IMR-90 (cell line): ENCODE data around the gene THYN1. TPM values are rescaled to one million over a fixed set of nuclear protein-coding genes. Genes with fewer than 3 reads are reported as not detected.
A peak's percentile ranks its signal among the peaks of the same experiment; 100 is the strongest.

Experiments
- ATAC-seq: fragments of 200-7000 bp; cut with Tn5 transposase; 2 replicates; pipeline ENCODE4 v1.9.1; 2020; ENCODE audit warnings: low read depth, mild to moderate bottlenecking, moderate library complexity
- BruUV-seq: library from RNA; stranded (reverse); fragments of 400-500 nt; replicated peaks from 2 replicates; lab custom pipeline; 2021; lab: Mats Ljungman, UMichigan
- CTCF ChIA-PET: fragments of 300-600 bp; formaldehyde crosslinking; extraction: SDS; loops from one replicate; lab custom pipeline; 2021; ENCODE audit warnings: antibody characterized with exemption; lab: Yijun Ruan, JAX
- POLR2A ChIA-PET: fragments of 300-600 bp; sonication (Branson Sonifier 250); formaldehyde crosslinking; loops from one replicate; lab custom pipeline; 2022; ENCODE audit warnings: antibody characterized with exemption; ENCODE audit not compliant: unreplicated experiment; lab: Charles Lee
- DNase-seq: peaks from one replicate; pipeline ENCODE4 v3.0.0; 2013
- H2AFZ ChIP-seq: replicated peaks from 2 replicates; pipeline ENCODE3; 2013; ENCODE audit warnings: low read length, mild to moderate bottlenecking; ENCODE audit not compliant: poor library complexity
- H2AK5ac ChIP-seq: 2 replicates; pipeline ENCODE4 v1.6.1; 2013; ENCODE audit warnings: low read depth, low read length, inconsistent platforms
- H2AK9ac ChIP-seq: replicated peaks from 2 replicates; pipeline ENCODE3; 2013; ENCODE audit warnings: mild to moderate bottlenecking, low read depth, low read length, moderate library complexity; ENCODE audit not compliant: poor library complexity
- H2BK120ac ChIP-seq: 2 replicates; pipeline ENCODE4 v1.6.1; 2013; ENCODE audit warnings: low read depth, low read length, inconsistent platforms
- H2BK15ac ChIP-seq: 3 replicates; pipeline ENCODE4 v1.6.1; 2013; ENCODE audit warnings: low read depth, low read length, inconsistent platforms
- H2BK20ac ChIP-seq: 2 replicates; pipeline ENCODE4 v1.6.1; 2013; ENCODE audit warnings: low read depth, mild to moderate bottlenecking, inconsistent platforms, low read length, moderate library complexity
- H2BK5ac ChIP-seq: 2 replicates; pipeline ENCODE4 v1.6.1; 2013; ENCODE audit warnings: mild to moderate bottlenecking, low read depth, low read length, inconsistent platforms; ENCODE audit not compliant: poor library complexity, severe bottlenecking
- H3K14ac ChIP-seq: replicated peaks from 2 replicates; pipeline ENCODE4 v1.6.1; 2013; ENCODE audit warnings: low read depth, low read length, inconsistent platforms
- H3K18ac ChIP-seq: 2 replicates; pipeline ENCODE4 v1.6.1; 2013; ENCODE audit warnings: low read depth, low read length, control low read depth
- H3K23ac ChIP-seq: 2 replicates; pipeline ENCODE4 v1.6.1; 2013; ENCODE audit warnings: low read depth, low read length, inconsistent platforms
- H3K27ac ChIP-seq: 2 replicates; pipeline ENCODE4 v1.5.1; 2013; ENCODE audit warnings: mild to moderate bottlenecking, control low read depth, low read length; ENCODE audit not compliant: insufficient read depth
- H3K27me3 ChIP-seq: 2 replicates; pipeline ENCODE4 v1.6.1; 2013; ENCODE audit warnings: low read length; ENCODE audit not compliant: control insufficient read depth, insufficient read depth
- H3K36me3 ChIP-seq: 2 replicates; pipeline ENCODE4 v1.6.1; 2013; ENCODE audit warnings: low read length, mixed read lengths; ENCODE audit not compliant: control insufficient read depth, insufficient read depth
- H3K4ac ChIP-seq: 2 replicates; pipeline ENCODE4 v1.6.1; 2013; ENCODE audit warnings: low read depth, low read length, inconsistent platforms
- H3K4me1 ChIP-seq: 2 replicates; pipeline ENCODE4 v1.6.1; 2013; ENCODE audit warnings: low read length, mixed read lengths; ENCODE audit not compliant: control insufficient read depth, insufficient read depth
- H3K4me2 ChIP-seq: 2 replicates; pipeline ENCODE4 v1.6.1; 2013; ENCODE audit warnings: low read depth, mild to moderate bottlenecking, control low read depth, low read length, moderate library complexity
- H3K4me3 ChIP-seq: 2 replicates; pipeline ENCODE4 v1.5.1; 2013; ENCODE audit warnings: low read depth, mild to moderate bottlenecking, control low read depth, low read length, moderate library complexity; ENCODE audit not compliant: insufficient read depth
- H3K56ac ChIP-seq: 2 replicates; pipeline ENCODE4 v1.6.1; 2013; ENCODE audit warnings: low read length, inconsistent platforms; ENCODE audit not compliant: insufficient read depth; ENCODE audit errors: extremely low read depth
- H3K79me1 ChIP-seq, 2 experiments: 2 replicates each; pipeline ENCODE4 v1.6.1; 2013; ENCODE audit warnings: low read length in 2 of 2, inconsistent platforms in 1 of 2, low read depth in 1 of 2
- H3K9ac ChIP-seq: 2 replicates; pipeline ENCODE4 v1.6.1; 2013; ENCODE audit warnings: low read depth, low read length, control low read depth
- H3K9me1 ChIP-seq: 2 replicates; pipeline ENCODE4 v1.6.1; 2013; ENCODE audit warnings: low read length, inconsistent platforms; ENCODE audit not compliant: insufficient read depth
- H3K9me3 ChIP-seq: 2 replicates; pipeline ENCODE4 v1.6.1; 2013; ENCODE audit warnings: low read length; ENCODE audit not compliant: control insufficient read depth, insufficient read depth
- H4K20me1 ChIP-seq: 2 replicates; pipeline ENCODE4 v1.6.1; 2013; ENCODE audit warnings: low read length, inconsistent platforms; ENCODE audit not compliant: insufficient read depth
- H4K5ac ChIP-seq: 2 replicates; pipeline ENCODE4 v1.6.1; 2013; ENCODE audit warnings: mild to moderate bottlenecking, low read depth, low read length, control low read depth
- H4K8ac ChIP-seq, 2 experiments: 2 replicates each; pipeline ENCODE4 v1.6.1; 2013; ENCODE audit warnings: low read depth in 2 of 2, low read length in 2 of 2, control low read depth in 1 of 2, inconsistent platforms in 1 of 2
- H4K91ac ChIP-seq: 2 replicates; pipeline ENCODE4 v1.6.1; 2013; ENCODE audit warnings: low read depth, low read length, inconsistent platforms; ENCODE audit not compliant: insufficient read depth
- BHLHE40 ChIP-seq: fragments of 150-350 bp; IDR thresholded peaks from 2 replicates; pipeline ENCODE4 v1.6.1; 2016; ENCODE audit warnings: mild to moderate bottlenecking, low read depth, low read length
- CEBPB ChIP-seq: IDR thresholded peaks from 2 replicates; pipeline ENCODE4 v1.6.1; 2012; ENCODE audit warnings: low read depth, low read length, improper control_type of control experiment
- CHD1 ChIP-seq: IDR thresholded peaks from 2 replicates; pipeline ENCODE4 v1.6.1; 2012; ENCODE audit warnings: low read depth, low read length, improper control_type of control experiment
- FOS ChIP-seq: fragments of 150-350 bp; IDR thresholded peaks from 2 replicates; pipeline ENCODE4 v1.6.1; 2016; ENCODE audit warnings: low read depth, low read length
- MAFK ChIP-seq: IDR thresholded peaks from 2 replicates; pipeline ENCODE4 v1.6.1; 2012; ENCODE audit warnings: low read depth, low read length, improper control_type of control experiment
- MAZ ChIP-seq: IDR thresholded peaks from 2 replicates; pipeline ENCODE4 v1.6.1; 2012; ENCODE audit warnings: low read depth, mild to moderate bottlenecking, low read length, improper control_type of control experiment, moderate library complexity, borderline replicate concordance
- MXI1 ChIP-seq: IDR thresholded peaks from 2 replicates; pipeline ENCODE4 v1.6.1; 2012; ENCODE audit warnings: low read depth, mild to moderate bottlenecking, low read length, moderate library complexity, borderline replicate concordance
- NFE2L2 ChIP-seq: fragments of 150-350 bp; IDR thresholded peaks from 2 replicates; pipeline ENCODE4 v1.6.1; 2016; ENCODE audit warnings: low read depth, mild to moderate bottlenecking, low read length
- POLR2A ChIP-seq: IDR thresholded peaks from 2 replicates; pipeline ENCODE4 v1.6.1; 2012; ENCODE audit warnings: mild to moderate bottlenecking, low read depth, low read length
- RAD21 ChIP-seq: IDR thresholded peaks from 2 replicates; pipeline ENCODE4 v1.6.1; 2012; ENCODE audit warnings: low read length, improper control_type of control experiment
- RCOR1 ChIP-seq: IDR thresholded peaks from 2 replicates; pipeline ENCODE4 v1.6.1; 2012; ENCODE audit warnings: mild to moderate bottlenecking, low read length, improper control_type of control experiment; ENCODE audit not compliant: insufficient replicate concordance
- RFX5 ChIP-seq: IDR thresholded peaks from 2 replicates; pipeline ENCODE4 v1.8.0; 2012; ENCODE audit warnings: low read depth, mild to moderate bottlenecking, low read length, moderate library complexity
- SMC3 ChIP-seq: fragments of 150-350 bp; IDR thresholded peaks from 2 replicates; pipeline ENCODE4 v1.6.1; 2016; ENCODE audit warnings: low read depth, mild to moderate bottlenecking, antibody characterized with exemption, low read length, moderate library complexity
- WGBS, 2 experiments: methylation state at CpG; one replicate each; pipeline versions ENCODE4 v1.1.5 to v1.1.7; 2013; ENCODE audit warnings: missing lambda C conversion rate in 2 of 2; ENCODE audit not compliant: insufficient read length in 1 of 2; ENCODE audit errors: extremely low coverage in 2 of 2; 5-methylcytosine and 5-hydroxymethylcytosine counted together
- dilution Hi-C: fragments of 300-500 bp; cut with HindIII; formaldehyde crosslinking; loops from one replicate; pipeline ENCODE4 v1.14.3; 2018; ENCODE audit warnings: low sequenced_read_pairs; ENCODE audit not compliant: unreplicated experiment
- in situ Hi-C: fragments of 300-500 bp; cut with MboI; formaldehyde crosslinking; loops from 3 replicates; pipeline ENCODE4 v1.14.3; 2019; ENCODE audit warnings: low sequenced_read_pairs, inconsistent platforms, mixed read lengths
- intact Hi-C: fragments of 100-400 bp; cut with micrococcal nuclease; formaldehyde crosslinking; loops from 2 replicates; pipeline ENCODE4 v1.10.0; 2022
- polyA plus RNA-seq, 3 experiments: library from polyadenylated mRNA; depleted of rRNA; stranded (reverse); fragments of >200 nt; gene quantifications; 2 replicates each; pipeline ENCODE4 v1.2.3, GENCODE V29; 2012; ENCODE audit warnings: low replicate concordance in 1 of 3
- total RNA-seq: library from RNA; depleted of rRNA; stranded (reverse); fragments of >200 nt; gene quantifications from 2 replicates; pipeline ENCODE4 v1.2.3, GENCODE V29; 2012
- TF ChIP-seq, protein P1 (sequence below): fragments of 150-350 bp; IDR thresholded peaks from 2 replicates; pipeline ENCODE4 v1.6.1; 2016; ENCODE audit warnings: low read depth, mild to moderate bottlenecking, low read length, moderate library complexity, borderline replicate concordance
- TF ChIP-seq, protein P2 (sequence below): fragments of 150-350 bp; IDR thresholded peaks from 2 replicates; pipeline ENCODE4 v1.6.1; 2017; ENCODE audit warnings: mild to moderate bottlenecking, antibody characterized with exemption, low read length, low read depth
- TF ChIP-seq, protein P3 (sequence below): conservative IDR thresholded peaks from 2 replicates; pipeline ENCODE4 v1.5.1; 2012; ENCODE audit warnings: mild to moderate bottlenecking, low read depth, low read length, improper control_type of control experiment

Gene THYN1
- total and polyA plus RNA-seq, 2 of the 4 experiments (the other 2 are of a cell fraction) = 43.1 to 72.1 TPM

DNA sequence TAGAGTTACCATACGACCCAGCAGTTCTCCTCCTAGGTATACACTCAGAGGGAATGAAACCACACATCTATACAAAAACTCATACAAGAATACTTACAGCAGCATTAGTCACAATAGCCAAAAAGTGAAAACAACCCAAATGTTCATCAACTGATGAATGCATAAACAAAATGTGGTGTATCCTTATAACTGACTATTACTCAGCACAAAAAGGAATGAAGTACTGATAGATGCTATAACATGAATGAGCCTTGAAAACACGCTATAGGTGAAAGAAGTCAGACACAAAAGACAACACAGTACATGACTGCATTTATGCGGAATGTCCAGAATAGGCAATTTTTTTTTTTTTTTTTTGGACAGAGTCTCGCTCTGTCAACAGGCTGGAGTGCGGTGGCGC lies 52.5 kb downstream of the THYN1 start:
- Histone ChIP-seq H3K9me1 (0 out of 2 replicates have a peak, but pooled peaks cover 3% of the 10 kb centered on the region), H4K5ac (no peak overlapping the region), H2AK9ac (no peak overlapping the region), H3K4ac (no peak overlapping the region), H3K56ac (no peak overlapping the region), H4K91ac (no peak overlapping the region), H2BK20ac (no peak overlapping the region), H3K4me3 (no peak overlapping the region), H3K9ac (no peak overlapping the region), H4K8ac (no peak overlapping the region), H3K9me3 (no peaks in the 10 kb centered on the region), H2AFZ (no peak overlapping the region), H3K14ac (no peak overlapping the region), H2BK5ac (no peak overlapping the region), H2BK120ac (no peak overlapping the region), H3K27me3 (no peaks in the 10 kb centered on the region), H3K4me2 (no peak overlapping the region), H3K79me1 (peaks cover 3% of the 10 kb centered on the region in 2 experiments; a peak in 2 of 4 replicates), H3K27ac (no peak overlapping the region), H2BK15ac (no peak overlapping the region), H3K18ac (no peak overlapping the region), H2AK5ac (no peak overlapping the region), H3K36me3 (peaks cover 9% of the 10 kb centered on the region), H4K20me1 (no peaks in the 10 kb centered on the region), H3K23ac (no peak overlapping the region), H3K4me1 (no peaks in the 10 kb centered on the region)
- DNase-seq = peak; percentile 59
- BruUV-seq = no TSS peak
- CTCF ChIA-PET = no interaction called here
- dilution Hi-C loops = no loop called here
- peak; percentile 74 for ATAC-seq
- POLR2A ChIA-PET = no interaction called here
- no CpG with 5 or more reads among the region's 6 CpGs for WGBS, 2 experiments
- intact Hi-C loops = no loop called here
- TF ChIP-seq RFX5 (no peak), BHLHE40 (no peak), CEBPB (no peak; the same call in 1 of the 2 replicates), MXI1 (no peak), SMC3 (no peak), FOS (no peak), NFE2L2 (no peak), RCOR1 (no peak), MAFK (no peak), POLR2A (no peak), RAD21 (no peak), MAZ (no peak), CHD1 (no peak)
- TF ChIP-seq, protein P1, sequence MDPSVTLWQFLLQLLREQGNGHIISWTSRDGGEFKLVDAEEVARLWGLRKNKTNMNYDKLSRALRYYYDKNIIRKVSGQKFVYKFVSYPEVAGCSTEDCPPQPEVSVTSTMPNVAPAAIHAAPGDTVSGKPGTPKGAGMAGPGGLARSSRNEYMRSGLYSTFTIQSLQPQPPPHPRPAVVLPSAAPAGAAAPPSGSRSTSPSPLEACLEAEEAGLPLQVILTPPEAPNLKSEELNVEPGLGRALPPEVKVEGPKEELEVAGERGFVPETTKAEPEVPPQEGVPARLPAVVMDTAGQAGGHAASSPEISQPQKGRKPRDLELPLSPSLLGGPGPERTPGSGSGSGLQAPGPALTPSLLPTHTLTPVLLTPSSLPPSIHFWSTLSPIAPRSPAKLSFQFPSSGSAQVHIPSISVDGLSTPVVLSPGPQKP = no peak
- TF ChIP-seq, protein P2, sequence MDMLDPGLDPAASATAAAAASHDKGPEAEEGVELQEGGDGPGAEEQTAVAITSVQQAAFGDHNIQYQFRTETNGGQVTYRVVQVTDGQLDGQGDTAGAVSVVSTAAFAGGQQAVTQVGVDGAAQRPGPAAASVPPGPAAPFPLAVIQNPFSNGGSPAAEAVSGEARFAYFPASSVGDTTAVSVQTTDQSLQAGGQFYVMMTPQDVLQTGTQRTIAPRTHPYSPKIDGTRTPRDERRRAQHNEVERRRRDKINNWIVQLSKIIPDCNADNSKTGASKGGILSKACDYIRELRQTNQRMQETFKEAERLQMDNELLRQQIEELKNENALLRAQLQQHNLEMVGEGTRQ = no peak
- TF ChIP-seq, protein P3, sequence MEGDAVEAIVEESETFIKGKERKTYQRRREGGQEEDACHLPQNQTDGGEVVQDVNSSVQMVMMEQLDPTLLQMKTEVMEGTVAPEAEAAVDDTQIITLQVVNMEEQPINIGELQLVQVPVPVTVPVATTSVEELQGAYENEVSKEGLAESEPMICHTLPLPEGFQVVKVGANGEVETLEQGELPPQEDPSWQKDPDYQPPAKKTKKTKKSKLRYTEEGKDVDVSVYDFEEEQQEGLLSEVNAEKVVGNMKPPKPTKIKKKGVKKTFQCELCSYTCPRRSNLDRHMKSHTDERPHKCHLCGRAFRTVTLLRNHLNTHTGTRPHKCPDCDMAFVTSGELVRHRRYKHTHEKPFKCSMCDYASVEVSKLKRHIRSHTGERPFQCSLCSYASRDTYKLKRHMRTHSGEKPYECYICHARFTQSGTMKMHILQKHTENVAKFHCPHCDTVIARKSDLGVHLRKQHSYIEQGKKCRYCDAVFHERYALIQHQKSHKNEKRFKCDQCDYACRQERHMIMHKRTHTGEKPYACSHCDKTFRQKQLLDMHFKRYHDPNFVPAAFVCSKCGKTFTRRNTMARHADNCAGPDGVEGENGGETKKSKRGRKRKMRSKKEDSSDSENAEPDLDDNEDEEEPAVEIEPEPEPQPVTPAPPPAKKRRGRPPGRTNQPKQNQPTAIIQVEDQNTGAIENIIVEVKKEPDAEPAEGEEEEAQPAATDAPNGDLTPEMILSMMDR = no peak
- in situ Hi-C loops = no loop called here
